ENCODE results near the gene ACAA2.

ACAA2 gene

DNA sequence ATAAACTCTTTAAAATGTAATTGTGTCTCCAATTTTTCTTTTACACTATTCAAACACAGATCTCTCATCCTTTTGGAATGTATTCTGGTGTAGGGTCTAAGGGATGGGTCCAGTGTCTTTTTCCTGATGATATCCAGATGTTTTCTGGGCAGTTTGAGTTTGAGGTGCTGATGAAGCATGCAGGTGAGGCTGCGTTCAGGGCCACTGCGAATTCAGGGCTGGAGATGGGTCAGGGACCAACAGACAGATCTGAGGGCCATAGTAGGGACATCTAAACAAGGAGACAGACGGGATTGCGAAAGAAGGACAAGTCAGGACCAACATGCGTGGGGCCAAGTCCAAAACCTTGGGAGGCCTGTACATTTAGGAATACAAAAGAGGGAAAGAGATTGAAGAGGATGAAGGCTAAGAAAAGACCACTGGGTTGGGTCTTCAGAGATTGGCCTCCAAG lies 70.2 kb downstream of the ACAA2 start:
- no peak for DNase-seq (ENCODE audit: extremely low read depth, low read depth)
- no peak overlapping the region for H3K4me3 ChIP-seq (replicated peaks; ENCODE audit: low read depth, low read length)
- TF ChIP-seq, protein P1, sequence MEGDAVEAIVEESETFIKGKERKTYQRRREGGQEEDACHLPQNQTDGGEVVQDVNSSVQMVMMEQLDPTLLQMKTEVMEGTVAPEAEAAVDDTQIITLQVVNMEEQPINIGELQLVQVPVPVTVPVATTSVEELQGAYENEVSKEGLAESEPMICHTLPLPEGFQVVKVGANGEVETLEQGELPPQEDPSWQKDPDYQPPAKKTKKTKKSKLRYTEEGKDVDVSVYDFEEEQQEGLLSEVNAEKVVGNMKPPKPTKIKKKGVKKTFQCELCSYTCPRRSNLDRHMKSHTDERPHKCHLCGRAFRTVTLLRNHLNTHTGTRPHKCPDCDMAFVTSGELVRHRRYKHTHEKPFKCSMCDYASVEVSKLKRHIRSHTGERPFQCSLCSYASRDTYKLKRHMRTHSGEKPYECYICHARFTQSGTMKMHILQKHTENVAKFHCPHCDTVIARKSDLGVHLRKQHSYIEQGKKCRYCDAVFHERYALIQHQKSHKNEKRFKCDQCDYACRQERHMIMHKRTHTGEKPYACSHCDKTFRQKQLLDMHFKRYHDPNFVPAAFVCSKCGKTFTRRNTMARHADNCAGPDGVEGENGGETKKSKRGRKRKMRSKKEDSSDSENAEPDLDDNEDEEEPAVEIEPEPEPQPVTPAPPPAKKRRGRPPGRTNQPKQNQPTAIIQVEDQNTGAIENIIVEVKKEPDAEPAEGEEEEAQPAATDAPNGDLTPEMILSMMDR (IDR thresholded peaks at IDR 0.05; ENCODE audit: low read depth, low read length, missing control alignments), result no peak

DNA sequence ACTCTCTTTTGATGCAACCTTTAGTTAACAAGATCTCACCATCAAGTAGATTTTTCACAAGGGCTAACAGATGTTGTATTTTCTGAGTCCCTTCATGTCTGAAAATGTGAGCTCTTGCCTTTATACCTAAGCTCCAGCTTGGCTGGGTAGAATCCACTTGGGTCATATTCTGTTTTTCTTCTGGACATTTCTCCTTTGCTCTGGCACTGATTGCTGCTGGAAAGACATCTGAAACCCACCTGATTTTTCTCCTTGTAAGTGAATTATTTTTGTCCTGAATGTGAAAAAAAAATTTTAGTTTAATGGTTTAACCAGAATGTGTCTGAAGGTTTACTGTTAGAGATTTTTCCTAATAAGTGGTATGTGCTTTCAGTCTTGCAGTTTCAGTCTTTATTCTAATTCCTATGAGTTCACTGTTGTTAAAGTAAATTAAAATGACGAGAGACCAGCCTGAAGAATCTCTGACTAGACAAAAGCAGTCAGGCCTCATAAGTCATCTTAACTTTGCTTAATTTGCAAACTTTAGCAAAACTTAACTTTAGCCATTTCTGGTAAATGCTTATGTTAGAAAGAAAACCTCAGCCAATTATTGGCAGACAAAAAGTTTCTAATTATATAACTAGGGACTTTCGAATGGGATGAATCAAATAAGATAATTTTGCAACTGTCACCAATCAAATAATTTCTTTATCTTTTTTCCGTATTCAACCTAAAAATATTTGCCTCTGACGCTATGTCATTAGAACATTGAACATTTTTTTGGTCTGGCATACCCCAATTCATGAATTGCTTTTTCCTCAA lies 70.8 kb downstream of the ACAA2 start:
- TF ChIP-seq, protein P1 (IDR thresholded peaks at IDR 0.05; ENCODE audit: low read depth, low read length, missing control alignments), result no peak
- H3K4me3 ChIP-seq (replicated peaks; ENCODE audit: low read depth, low read length), result no peak overlapping the region
- no peak for DNase-seq (ENCODE audit: extremely low read depth, low read depth)

DNA sequence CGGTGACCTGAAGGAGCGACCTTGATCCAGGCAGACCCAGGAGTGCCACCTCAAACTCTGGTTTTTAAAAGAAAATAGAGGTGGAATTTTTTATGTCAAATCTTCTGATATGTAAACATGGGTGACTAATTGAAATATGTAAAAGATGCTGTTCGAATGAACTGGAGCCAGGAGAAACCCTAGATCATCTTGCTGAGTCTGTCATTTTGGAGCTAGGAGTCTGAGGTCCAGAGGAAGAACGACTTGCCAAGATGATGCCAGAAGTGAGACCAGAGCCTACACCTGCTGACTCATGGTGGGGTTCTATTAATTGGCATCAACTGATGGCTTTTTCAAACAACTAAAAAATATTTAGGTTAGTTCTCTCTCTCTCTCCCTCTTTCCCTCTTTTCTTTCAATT lies 74.1 kb downstream of the ACAA2 start:
- DNase-seq (ENCODE audit: extremely low read depth, low read depth), result no peak
- H3K4me3 ChIP-seq (replicated peaks; ENCODE audit: low read depth, low read length), result no peak overlapping the region
- TF ChIP-seq, protein P1 (IDR thresholded peaks at IDR 0.05; ENCODE audit: low read depth, low read length, missing control alignments), result no peak

DNA sequence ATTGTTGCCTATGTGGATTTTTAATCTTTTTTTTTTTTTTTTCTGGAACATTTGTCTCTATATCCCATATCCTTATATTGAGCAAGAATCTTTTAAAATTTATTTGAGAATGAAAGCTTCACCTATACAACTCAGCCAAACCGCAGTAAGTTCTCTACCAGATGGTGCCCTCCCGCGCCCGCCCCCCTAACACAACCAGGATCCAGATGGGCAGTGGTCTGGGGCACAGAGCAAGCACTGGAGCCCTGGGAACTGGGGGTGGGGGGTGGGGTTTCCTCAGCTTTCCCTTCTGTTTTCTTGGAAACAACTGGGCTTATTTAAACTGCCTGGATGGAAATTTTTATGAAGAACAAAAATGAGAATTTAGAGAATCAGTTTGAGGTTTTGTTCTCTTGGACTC lies 74.6 kb downstream of the ACAA2 start:
- DNase-seq (ENCODE audit: extremely low read depth, low read depth), result no peak
- no peak overlapping the region for H3K4me3 ChIP-seq (replicated peaks; ENCODE audit: low read depth, low read length)
- TF ChIP-seq, protein P1 (IDR thresholded peaks at IDR 0.05; ENCODE audit: low read depth, low read length, missing control alignments), result no peak

DNA sequence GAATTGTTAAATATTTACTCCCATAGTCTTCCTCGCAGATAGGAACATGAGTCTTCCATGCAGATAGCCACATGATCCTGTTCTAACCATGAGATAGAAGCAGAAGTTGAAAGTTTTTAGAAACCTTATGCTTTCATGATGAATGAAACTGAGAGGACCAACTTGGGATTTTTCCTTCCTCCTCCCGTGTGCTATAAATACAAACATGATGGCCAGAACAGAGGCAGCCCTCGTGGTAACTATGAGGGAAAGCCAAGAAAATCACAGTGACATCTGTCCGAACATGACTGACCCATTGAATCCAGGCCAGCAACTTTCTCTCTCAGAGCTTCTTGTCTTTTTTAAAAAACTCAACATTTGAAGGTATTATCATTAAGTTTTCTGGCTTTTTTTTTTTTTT lies 78.5 kb downstream of the ACAA2 start:
- TF ChIP-seq, protein P1 (IDR thresholded peaks at IDR 0.05; ENCODE audit: low read depth, low read length, missing control alignments), result no peak
- no peak overlapping the region for H3K4me3 ChIP-seq (replicated peaks; ENCODE audit: low read depth, low read length)
- DNase-seq (ENCODE audit: extremely low read depth, low read depth), result no peak

DNA sequence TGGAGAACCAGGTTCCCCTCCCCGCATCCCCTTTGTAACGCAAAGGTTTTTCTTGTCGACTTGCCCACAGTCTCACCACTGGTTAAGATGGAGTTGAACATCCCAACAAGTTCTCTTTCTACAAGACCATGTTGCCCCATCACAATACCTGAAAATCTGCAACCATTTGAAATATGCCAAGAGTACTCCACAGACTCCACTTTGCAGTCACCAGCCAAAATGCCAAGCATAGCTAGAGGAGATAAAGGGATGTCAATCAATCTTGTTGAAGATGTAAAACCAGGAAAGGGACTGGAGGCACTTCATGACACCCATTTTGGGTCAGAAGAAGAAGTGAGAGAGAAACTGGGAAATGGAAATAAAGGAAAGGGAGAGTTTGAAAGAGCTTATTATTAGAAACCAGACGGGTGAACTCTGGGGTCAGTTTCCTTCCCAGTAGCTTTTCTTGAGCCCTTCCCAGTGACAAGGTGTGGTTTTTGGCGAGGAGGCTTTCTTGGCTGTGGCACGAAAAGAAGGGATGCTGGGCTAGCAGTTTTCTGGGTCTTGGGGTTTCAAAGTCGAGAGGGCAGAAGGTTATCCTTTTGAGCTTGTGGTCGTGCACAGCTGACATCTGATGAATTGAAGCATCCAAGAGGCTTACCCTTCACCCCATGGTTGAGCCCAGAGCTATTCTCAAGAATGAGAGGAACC lies 79.3 kb downstream of the ACAA2 start:
- TF ChIP-seq, protein P1 (IDR thresholded peaks at IDR 0.05; ENCODE audit: low read depth, low read length, missing control alignments), result no peak
- H3K4me3 ChIP-seq (replicated peaks; ENCODE audit: low read depth, low read length), result no peak overlapping the region
- no peak for DNase-seq (ENCODE audit: extremely low read depth, low read depth)

Data from HFF-Myc (cell line).